ENCODE data around the gene TM9SF1. TPM values are rescaled to one million over a fixed set of nuclear protein-coding genes. Genes with fewer than 3 reads are reported as not detected.
A peak's percentile ranks its signal among the peaks of the same experiment; 100 is the strongest.

The TM9SF1 gene
- total and polyA plus RNA-seq, 2 of the 13 experiments (the other 11 are each of a cell fraction or from before 2014, with no cell fraction given): 83.2 to 110 TPM

DNA sequence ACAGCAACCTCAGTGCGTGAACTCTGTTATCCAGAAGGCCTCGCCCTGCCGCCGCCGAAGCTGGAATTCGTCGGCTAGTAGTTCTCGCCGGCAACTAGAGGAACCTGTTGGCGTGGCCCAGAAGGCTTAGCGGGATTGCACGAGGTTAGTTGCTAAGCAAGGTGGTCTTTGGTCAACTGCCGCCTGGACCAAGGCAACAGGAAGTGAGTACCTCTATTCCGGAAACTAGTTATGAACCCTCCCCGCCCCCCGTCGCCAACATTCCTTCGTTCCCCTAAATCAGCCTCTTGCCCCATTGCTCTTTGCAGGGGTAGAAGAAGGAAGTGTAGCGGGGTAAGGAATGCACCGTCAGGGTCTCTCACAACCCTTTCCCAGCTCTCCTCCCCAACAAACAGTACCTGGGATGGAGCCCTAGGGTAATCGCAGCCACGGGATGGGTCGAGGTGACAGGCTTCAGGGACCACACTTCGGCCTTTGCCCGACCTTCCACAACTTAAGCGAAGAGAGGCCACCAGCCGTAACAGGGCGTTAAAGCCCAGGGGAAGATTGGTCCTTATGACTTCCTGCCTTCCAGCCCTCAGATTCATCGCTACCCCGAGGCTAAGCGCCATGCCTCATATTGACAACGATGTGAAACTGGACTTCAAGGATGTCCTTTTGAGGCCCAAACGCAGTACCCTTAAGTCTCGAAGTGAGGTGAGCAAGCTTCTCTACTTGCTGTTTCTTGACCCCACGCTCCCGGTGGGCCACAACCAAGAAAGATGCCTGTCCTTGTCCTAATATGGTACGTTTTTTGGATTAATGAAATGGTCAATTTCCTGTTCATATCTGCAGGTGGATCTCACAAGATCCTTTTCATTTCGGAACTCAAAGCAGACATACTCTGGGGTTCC is 37.6 kb upstream of the TM9SF1 start, which contains the start of gene GMPR2 (continued):
- TF ChIP-seq MAZ (IDR thresholded peaks at IDR 0.05; ENCODE audit: borderline replicate concordance, low read depth, low read length): 0 out of 2 replicates have a peak, but pooled peaks have one; percentile 48
- TF ChIP-seq MAZ (CRISPR knock-in tag; IDR thresholded peaks at IDR 0.05; ENCODE audit: low read depth): no peak
- TF ChIP-seq E2F5 (CRISPR knock-in tag; conservative IDR thresholded peaks at IDR 0.05): peak; percentile 52; the same call in 1 of the 2 replicates
- TF ChIP-seq, protein P1, sequence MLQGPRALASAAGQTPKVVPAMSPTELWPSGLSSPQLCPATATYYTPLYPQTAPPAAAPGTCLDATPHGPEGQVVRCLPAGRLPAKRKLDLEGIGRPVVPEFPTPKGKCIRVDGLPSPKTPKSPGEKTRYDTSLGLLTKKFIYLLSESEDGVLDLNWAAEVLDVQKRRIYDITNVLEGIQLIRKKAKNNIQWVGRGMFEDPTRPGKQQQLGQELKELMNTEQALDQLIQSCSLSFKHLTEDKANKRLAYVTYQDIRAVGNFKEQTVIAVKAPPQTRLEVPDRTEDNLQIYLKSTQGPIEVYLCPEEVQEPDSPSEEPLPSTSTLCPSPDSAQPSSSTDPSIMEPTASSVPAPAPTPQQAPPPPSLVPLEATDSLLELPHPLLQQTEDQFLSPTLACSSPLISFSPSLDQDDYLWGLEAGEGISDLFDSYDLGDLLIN (CRISPR knock-in tag; IDR thresholded peaks at IDR 0.05; ENCODE audit: borderline replicate concordance): peak; percentile 93; the same call in 1 of the 2 replicates
- TF ChIP-seq ZNF704 (CRISPR knock-in tag; IDR thresholded peaks at IDR 0.05; ENCODE audit: borderline replicate concordance): peak; percentile 86
- TF ChIP-seq ZNF652 (CRISPR knock-in tag; IDR thresholded peaks at IDR 0.05; ENCODE audit: borderline replicate concordance, low read depth): 0 out of 2 replicates have a peak, but pooled peaks have one; percentile 28
- no peak for TF ChIP-seq GFI1 (CRISPR knock-in tag; IDR thresholded peaks at IDR 0.05; ENCODE audit: borderline replicate concordance)
- TF ChIP-seq ZNF350 (CRISPR knock-in tag; IDR thresholded peaks at IDR 0.05; ENCODE audit: borderline replicate concordance, low read depth): peak; percentile 82; the same call in 1 of the 2 replicates
- TF ChIP-seq FOSL2 (CRISPR knock-in tag; IDR thresholded peaks at IDR 0.05): peak; percentile 61; the same call in 1 of the 2 replicates
- TF ChIP-seq MED1 (CRISPR knock-in tag; IDR thresholded peaks at IDR 0.05): peak; percentile 82
- peak; percentile 83 for TF ChIP-seq ZNF317 (CRISPR knock-in tag; IDR thresholded peaks at IDR 0.05)
- TF ChIP-seq ZFP1 (CRISPR knock-in tag; IDR thresholded peaks at IDR 0.05): peak; percentile 19
- no peak; the same call in 1 of the 2 replicates for TF ChIP-seq NCOA2 (CRISPR knock-in tag; IDR thresholded peaks at IDR 0.05)
- 0 out of 2 replicates have a peak, but pooled peaks have one; percentile 12 for TF ChIP-seq HMG20B (CRISPR knock-in tag; conservative IDR thresholded peaks at IDR 0.05)
- TF ChIP-seq ZBTB44 (CRISPR knock-in tag; IDR thresholded peaks at IDR 0.05): no peak; the same call in none of the 2 replicates
- peak; percentile 97 for TF ChIP-seq RFXAP (CRISPR knock-in tag; IDR thresholded peaks at IDR 0.05; ENCODE audit: borderline replicate concordance)
- peak; percentile 99 for TF ChIP-seq SNAI1 (CRISPR knock-in tag; IDR thresholded peaks at IDR 0.05; ENCODE audit: borderline replicate concordance)
- peak; percentile 27; the same call in 2 of the 3 replicates for TF ChIP-seq MXI1 (IDR thresholded peaks at IDR 0.05; ENCODE audit: borderline replicate concordance, low read depth, low read length)
- peak; percentile 92 for TF ChIP-seq MEIS2 (CRISPR knock-in tag; IDR thresholded peaks at IDR 0.05)
- TF ChIP-seq CAMTA2 (CRISPR knock-in tag; IDR thresholded peaks at IDR 0.05; ENCODE audit: borderline replicate concordance): peak; percentile 78
- no peak for TF ChIP-seq SNRNP70 (IDR thresholded peaks at IDR 0.05; ENCODE audit: low read depth, low read length)
- TF ChIP-seq SMAD1 (CRISPR knock-in tag; IDR thresholded peaks at IDR 0.05; ENCODE audit: borderline replicate concordance, low read depth): no peak
- TF ChIP-seq NR2C2 (CRISPR knock-in tag; IDR thresholded peaks at IDR 0.05; ENCODE audit: borderline replicate concordance): peak; percentile 97
- TF ChIP-seq NFKBIZ (CRISPR knock-in tag; IDR thresholded peaks at IDR 0.05): peak; percentile 3; the same call in 1 of the 2 replicates
